ENCODE data around the gene TRIML1.

Gene TRIML1, protein sequence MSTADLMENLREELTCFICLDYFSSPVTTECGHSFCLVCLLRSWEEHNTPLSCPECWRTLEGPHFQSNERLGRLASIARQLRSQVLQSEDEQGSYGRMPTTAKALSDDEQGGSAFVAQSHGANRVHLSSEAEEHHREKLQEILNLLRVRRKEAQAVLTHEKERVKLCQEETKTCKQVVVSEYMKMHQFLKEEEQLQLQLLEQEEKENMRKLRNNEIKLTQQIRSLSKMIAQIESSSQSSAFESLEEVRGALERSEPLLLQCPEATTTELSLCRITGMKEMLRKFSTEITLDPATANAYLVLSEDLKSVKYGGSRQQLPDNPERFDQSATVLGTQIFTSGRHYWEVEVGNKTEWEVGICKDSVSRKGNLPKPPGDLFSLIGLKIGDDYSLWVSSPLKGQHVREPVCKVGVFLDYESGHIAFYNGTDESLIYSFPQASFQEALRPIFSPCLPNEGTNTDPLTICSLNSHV

DNA sequence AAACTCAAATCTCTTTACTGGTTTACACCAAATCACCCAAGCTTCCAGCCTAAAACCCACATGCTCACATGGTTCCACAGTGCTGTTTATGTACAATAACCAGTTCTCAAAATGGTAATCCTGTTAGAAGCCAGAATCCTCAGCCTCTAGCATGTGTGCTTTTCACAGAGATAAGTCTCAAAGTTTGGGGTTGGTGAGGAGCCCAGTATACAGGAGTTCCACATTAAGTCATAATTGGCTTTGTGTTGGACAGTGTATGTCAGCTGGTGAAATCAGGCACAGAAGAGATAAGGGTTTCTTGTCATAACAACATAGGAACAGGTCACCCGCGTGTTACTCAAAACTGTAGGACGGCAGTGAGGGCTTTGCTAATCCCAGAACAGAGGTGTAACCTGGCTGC lies at the start of gene TRIML1:
TRIML1 (plus strand) TSS at position 301 of the 400 bp plus-strand sequence. CDS start 118 bp downstream, outside the sequence.
- no peak for DNase-seq (ENCODE audit: low read depth)

- DNase-seq (ENCODE audit: low read depth): no peak
These were observed 46.4 kb upstream of the TRIML1 start for GRCh38 chr4:188092824-188093223.

DNA sequence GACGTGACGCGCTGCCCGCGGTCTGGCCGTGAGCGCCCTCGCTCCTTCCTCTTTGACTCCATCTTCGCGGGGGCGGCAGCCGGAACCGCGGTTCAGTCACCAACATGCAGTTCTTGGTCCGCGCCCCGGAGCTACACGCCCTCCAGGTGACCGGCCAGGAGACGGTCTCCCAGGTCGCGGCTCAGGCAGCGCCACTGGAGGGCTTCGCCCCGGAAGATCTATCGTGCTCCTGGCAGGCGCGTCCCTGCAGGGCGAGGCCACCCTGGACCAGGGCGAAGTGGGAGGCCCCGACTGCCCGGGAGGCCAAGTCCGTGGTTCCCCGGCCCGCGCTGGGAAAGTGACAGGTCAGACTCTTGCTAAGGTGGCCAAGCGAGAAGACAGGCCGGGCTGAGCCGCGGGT lies 32.8 kb upstream of the TRIML1 start:
- no peak for DNase-seq (ENCODE audit: low read depth)

DNA sequence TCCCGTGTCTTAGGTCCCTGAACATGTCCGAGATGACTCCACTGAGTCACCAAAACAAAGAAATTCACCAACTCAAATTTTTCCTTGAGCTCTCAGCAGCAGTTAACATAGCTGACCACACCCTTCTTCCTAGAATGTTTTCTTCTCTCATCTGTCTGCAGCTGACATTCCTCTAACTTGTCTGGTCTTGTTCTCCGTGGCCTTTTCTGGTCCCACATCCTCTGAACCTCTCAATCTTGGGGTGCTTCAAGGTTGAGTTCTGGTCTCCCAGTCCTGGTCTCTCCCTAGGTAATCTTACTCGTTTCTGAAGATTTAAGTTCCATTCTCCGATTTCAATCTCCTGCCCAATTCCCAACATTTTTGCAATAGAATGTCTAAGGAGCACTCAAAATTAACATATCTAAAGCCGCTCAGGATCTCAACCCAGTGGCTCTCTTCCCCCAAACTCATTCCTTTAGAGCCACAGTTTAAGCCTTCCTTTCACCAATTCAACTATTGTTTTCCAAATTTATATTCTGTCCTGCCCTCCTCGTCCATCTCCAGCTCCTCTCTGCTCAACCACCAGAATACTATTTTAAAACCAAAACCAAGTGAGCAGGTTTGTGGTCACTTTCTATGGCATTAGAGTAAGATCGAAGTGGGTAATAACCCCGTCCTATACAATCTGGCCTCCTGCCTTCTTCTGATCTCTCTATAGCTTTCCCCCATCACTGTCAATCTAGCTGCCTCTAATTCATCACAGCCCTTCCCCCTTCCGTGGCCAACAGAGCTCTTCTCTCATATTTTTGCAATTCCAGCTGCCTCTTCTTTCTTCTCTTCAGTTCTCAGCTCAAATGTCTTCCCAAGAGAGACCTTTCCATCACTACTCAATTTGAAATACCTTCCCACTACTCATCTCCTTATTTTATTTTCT lies 31.1 kb upstream of the TRIML1 start:
- DNase-seq (ENCODE audit: low read depth): no peak

DNA sequence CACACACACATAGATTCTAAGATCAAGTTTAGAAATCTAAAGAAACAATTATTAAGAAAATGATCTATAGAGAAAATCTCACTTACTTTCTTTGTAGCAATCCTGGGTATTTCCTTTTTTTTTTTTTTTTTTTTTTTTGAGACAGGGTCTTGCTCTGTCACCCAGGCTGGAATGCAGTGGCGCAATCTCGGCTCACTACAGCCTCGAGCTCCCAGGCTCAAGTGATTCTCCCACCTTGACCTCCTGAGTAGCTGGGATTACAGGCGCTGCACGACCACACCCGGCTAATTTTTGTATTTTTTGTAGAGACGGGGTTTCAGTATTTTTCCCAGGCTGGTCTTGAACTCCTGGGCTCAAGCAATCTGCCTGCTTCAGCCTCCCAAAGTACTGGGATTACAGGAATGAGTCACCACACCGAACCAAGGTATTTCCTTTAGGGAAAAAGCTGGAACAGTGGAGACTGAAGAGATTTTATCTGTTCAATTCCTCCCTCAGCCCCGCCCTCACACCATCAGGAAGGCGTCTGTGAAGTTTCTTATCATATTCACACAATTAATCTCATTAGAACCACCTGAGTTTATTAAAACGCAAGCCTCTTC lies 30.0 kb upstream of the TRIML1 start, which contains the start of gene TRIML2:
TRIML2 (minus strand) TSS at position 447 of the 599 bp plus-strand sequence. CDS start 4,235 bp downstream, outside the sequence.
- no peak for DNase-seq (ENCODE audit: low read depth)

- no peak for DNase-seq (ENCODE audit: low read depth)
These were observed 29.2 kb upstream of the TRIML1 start for GRCh38 chr4:188110036-188110435.

DNA sequence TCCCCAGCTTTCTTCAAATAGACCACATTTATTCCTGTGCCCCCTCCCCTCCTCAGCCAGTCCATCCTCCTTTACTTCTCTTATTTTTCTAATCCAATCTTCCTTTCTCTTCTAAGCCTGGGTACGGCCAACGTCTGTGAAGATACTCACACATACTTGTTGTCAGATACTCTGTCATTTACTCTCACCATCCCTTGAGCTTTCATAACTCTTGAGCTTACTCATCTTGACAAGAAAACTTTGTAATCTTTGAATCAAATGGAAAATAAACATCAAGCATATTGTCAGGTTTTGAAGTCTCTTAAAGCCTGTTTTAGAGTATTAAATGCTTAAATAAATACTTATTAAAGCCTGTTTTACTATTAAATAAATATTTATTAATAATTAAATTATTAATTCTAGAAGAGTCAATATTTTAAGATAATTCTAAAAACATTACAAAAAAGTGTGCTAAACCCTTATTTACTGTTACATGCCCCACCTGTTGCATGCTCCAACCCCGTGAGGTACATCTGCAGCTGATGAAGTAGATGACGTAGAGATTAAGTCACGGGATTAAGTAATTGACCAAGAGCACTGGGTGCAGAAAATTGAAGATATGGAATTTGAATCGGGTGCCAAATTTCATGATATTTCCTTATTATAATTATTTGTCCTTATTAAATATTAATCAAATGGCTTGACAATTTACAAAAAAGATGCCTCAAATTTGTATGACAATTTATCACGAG lies 28.3 kb upstream of the TRIML1 start:
- no peak for DNase-seq (ENCODE audit: low read depth)

DNA sequence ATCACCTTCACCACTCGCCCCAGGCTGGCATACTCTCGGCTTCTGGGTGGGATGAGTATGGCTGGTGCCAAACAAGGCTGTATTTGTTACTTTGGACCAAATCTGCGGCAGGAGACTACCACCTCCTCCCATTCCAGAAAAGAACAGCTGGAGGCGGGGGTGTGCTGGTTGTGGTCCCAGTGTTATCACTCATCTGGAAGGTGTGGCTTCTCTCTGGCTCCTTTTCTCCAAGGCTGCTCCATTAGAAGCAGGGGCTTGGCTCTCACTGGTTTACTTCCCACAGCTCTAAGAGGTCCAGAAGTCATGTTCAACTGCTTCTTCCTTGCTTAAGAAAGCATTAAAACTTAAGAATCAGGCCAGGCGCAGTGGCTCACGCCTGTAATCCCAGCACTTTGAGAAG lies 27.3 kb upstream of the TRIML1 start:
- no peak for DNase-seq (ENCODE audit: low read depth)

- DNase-seq (ENCODE audit: low read depth): no peak
These were observed 26.1 kb upstream of the TRIML1 start for GRCh38 chr4:188113156-188113555.

- no peak for DNase-seq (ENCODE audit: low read depth)
These were observed 21.5 kb upstream of the TRIML1 start for GRCh38 chr4:188117631-188118324.

DNA sequence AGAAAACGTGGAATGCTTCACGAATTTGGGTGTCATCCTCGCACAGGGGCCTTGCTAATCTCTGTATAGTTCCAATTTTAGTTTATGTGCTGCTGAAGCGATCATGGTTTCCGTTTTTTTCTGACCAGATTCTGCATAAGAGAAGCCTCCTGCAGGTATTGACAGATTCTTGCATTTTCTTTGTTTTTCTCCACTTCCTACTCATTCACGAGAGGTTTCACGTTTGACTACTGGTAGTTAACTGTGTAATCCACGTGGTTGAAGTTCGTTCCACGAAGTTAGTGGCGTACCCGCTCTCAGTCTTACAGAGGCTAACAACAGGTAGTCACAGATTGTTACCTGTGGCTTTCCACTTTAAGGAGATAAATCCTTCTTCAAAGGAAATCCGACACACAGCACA lies 17.7 kb upstream of the TRIML1 start:
- DNase-seq (ENCODE audit: low read depth): no peak

DNA sequence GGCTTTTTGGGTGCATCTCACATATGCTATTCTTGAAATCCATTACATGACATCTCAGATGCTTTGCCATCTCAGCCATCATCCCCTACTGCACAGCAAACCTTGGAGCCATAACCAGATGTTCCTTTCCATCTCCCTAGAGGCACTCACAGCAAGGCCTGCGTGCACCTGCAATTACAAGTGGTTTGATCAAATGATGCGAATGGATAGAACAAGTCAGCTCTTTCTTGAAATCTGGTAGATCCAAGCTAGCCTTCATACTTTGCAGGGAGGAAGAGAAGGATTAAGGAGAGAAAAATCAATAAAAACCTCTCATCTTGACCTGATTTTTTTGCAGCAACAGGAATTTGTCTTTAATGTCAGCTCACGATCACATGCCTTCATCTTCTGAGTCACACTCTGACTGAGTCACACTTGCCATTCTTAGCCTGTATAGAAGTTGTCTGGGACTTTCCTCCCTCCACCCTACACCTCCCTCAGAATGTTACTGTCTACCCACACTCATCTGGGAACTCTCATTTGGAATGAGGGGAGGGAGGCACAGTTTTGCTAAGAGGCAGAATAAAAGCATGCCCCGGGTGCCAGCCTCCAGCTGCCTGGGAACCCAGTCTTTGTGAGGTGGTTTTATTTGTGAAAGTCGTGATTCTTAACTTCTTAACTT lies 11.9 kb upstream of the TRIML1 start:
- no peak for DNase-seq (ENCODE audit: low read depth)

DNA sequence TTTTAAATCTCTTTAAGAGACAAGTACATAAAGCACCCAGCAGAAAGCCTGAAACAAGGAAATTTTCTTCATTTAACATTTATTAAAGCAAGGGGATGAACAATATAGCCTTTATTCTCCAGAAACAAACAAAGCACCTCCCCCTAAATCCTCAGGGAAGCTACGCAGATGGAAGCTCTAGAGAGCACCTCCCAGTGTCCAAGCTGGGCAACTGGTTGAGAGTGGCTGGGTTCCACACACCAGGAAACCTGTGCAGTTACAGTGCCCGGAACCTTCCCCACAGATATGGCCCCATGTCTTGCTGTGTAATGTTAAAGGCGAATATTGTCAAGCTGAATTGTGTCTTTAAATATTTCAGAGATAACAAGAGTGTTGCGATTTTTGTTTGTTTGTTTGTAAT lies 8.9 kb upstream of the TRIML1 start:
- no peak for DNase-seq (ENCODE audit: low read depth)

DNA sequence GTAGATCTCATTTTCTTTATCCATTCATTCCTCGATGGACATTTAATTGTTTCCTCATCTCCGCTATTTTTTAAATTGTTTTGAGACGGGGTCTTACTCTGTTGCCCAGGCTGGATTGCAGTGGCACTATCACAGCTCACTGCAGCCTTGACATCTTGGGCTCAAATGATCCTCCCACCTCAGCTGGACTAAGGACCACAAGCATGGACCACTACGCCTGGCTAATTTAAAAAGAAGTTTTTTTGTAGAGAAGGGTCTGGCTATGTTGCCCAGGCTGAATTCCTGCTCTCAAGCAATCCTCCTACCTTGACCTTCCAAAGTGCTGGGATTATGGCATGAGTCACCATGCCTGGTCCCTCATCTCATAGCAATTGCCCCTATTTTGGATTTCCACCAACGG lies 7.0 kb upstream of the TRIML1 start:
- no peak for DNase-seq (ENCODE audit: low read depth)

GRCh38 chr4:188138227-188138626 lies 1.0 kb upstream of the TRIML1 start:
- no peak for DNase-seq (ENCODE audit: low read depth)

- DNase-seq (ENCODE audit: low read depth): no peak
These were observed 430 bp downstream of the TRIML1 start for GRCh38 chr4:188139671-188140070.

- no peak for DNase-seq (ENCODE audit: low read depth)
These were observed 4.5 kb downstream of the TRIML1 start for GRCh38 chr4:188143731-188144130.

- no peak for DNase-seq (ENCODE audit: low read depth)
These were observed 6.4 kb downstream of the TRIML1 start for GRCh38 chr4:188145601-188146000.

DNA sequence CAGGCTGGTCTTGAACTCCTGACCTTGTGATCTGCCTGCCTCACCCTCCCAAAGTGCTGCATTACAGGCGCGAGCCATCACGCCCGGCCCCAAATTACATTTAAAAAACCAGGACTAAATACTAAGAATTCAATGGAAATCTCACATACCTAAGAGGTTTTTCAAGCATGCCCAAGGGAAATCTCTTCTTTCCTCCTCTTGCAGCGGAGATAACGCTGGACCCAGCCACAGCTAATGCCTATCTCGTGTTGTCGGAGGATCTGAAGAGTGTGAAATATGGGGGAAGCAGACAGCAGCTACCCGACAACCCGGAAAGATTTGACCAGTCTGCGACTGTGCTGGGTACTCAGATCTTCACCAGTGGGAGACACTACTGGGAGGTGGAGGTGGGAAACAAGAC lies 7.4 kb downstream of the TRIML1 start:
- no peak for DNase-seq (ENCODE audit: low read depth)

DNA sequence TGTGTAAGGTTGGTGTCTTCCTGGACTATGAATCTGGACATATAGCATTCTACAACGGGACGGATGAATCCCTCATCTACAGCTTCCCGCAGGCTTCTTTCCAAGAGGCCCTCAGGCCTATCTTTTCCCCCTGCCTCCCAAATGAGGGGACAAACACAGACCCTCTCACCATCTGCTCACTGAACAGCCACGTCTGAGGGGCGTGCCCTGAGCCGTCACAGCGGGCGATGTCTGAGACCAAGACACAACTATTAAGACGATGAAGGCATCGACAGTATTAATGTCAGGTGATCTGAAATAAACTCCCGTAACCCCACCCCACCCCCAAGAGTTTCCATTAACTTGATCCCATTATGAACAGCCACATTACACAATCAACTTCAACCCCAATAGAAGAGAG lies 7.9 kb downstream of the TRIML1 start:
- no peak for DNase-seq (ENCODE audit: low read depth)

- no peak for DNase-seq (ENCODE audit: low read depth)
These were observed 8.5 kb downstream of the TRIML1 start for GRCh38 chr4:188147776-188148175.

All from stimulated activated CD8-positive, alpha-beta memory T cell treated with anti-CD3 and anti-CD28 coated beads, Interleukin-15, amount 100 ng/mL, for 24 hours (primary cell).